NCI-H146 treated with DMSO at 0.1 percent for 48 hours (cell line): ENCODE results near the gene RORB.

Source experiments
- DNase-seq: peaks from one replicate; lab custom pipeline; 2025; ENCODE audit not compliant: unreplicated experiment; lab: John Stamatoyannopoulos, UW

Gene RORB

DNA sequence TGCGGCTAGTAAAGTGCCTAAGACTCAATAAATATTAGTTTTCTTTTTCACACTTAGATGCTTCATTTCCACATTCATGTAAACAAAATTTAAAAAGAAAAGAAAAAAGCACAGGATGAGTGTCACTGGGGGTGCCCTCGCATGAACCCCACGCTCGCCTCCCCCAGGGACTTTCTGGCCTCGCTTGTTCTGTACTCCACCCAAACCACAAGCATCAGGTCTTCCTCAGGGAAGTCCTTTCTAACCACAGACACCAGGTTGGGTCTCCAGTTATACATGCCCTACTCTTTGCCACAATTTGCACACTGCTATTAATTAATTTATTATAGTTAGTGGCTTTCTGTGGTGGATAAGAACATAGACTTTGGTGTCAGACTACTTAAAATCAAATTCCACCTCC lies 92.4 kb downstream of the RORB start:
- no peak for DNase-seq

GRCh38 chr9:74595286-74595685 lies 98.2 kb downstream of the RORB start:
- no peak for DNase-seq

GRCh38 chr9:74598874-74599273 lies 101.7 kb downstream of the RORB start:
- no peak for DNase-seq

- DNase-seq, result no peak
Measured at GRCh38 chr9:74609671-74610405, 112.7 kb downstream of the RORB start.

DNA sequence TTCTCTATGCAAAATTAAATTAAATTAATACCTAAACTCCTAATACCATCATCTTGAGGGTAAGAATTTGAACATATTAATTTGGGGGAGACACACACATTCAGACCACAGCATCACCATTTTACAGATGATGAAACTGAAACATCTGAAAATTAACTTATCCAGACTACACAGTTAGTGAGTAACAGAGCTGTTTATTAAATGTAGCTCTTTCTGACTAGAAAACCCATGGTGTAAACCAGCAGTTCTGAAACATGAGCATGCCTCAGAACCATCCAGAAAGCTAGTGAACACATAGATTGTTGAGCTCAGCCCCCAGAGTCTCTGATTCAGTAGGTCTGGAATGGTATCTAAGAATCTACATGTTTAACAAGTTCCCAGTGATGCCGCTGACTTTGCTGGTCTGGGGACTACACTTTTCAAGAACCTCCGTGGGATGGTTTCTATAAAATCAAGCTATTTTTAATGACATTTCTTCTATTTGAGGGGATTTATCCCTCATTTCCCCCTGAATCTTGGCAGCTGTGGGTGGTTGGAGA lies 113.5 kb downstream of the RORB start:
- DNase-seq, result no peak

- DNase-seq, result no peak
Measured at GRCh38 chr9:74630228-74630627, 133.1 kb downstream of the RORB start.

DNA sequence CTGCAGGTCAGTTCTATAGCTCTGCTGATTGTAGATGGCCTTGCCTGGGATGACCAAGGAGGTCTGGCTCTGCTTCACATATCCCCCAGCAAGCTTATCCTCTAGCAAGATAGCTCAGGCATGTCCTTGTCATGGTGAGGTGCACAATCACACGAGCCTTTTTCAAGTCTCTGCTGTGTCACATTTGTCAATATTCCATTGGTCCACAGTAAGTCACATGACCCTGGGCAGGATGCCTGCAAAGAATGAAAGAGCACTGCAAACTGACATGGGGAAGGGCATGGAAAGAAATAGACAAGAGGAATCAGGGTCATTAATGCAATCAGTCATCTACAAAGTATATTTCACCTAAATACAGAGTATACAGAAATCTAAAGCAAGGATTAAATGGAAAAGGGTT lies 142.0 kb downstream of the RORB start:
- DNase-seq, result no peak

DNA sequence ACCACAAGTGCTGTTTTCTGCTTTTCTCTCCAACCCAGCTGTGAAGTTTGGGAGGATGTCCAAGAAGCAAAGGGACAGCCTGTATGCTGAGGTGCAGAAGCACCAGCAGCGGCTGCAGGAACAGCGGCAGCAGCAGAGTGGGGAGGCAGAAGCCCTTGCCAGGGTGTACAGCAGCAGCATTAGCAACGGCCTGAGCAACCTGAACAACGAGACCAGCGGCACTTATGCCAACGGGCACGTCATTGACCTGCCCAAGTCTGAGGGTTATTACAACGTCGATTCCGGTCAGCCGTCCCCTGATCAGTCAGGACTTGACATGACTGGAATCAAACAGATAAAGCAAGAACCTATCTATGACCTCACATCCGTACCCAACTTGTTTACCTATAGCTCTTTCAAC lies 145.2 kb downstream of the RORB start:
- DNase-seq, result no peak

DNA sequence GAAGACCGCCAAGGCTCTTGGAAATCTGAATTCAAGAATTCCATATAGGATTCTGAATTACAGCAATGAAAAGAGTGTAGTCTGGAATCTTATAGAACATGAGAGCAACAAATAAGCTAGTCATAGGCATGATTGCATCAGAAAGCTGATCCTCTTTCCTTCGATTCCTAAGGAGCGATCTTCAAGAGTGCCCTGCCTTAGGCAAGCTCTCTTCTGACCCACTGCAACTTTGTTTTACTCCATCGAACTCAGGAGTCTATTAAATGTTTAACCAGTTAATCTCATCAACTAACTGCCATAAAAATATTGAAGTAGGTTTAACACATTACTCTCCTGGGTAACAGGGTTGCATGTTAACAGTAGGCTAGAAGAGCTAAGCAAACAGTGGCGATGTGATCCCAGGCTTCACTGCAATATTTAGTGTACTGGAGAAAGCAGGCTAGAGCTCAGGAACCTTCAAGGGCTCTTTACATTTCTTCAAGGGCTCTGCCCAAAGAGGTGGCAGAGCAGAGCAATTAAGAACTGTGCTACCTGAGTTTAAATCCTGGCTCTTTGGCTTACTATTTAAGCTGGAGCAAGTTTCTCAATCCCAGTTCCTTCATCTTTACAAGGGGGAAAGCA lies 146.3 kb downstream of the RORB start:
- no peak for DNase-seq

DNA sequence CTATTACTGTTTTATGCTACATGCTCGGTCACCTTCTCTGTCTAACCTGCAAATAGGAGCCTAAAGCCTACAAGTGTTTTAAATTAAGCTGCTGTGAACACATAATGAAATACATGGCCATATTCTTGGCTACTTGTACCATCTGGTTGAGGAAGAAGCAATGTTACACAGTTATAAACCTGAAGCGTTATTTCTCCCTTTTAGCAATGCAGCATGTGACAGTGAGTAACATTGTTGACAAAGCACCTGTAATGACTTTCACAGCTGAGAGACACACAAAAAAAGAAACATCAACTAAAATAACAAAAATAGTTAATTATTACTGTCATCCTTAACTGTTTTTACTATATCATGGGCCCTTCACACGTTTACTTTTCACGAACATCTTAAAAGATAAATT lies 146.9 kb downstream of the RORB start:
- DNase-seq, result no peak

DNA sequence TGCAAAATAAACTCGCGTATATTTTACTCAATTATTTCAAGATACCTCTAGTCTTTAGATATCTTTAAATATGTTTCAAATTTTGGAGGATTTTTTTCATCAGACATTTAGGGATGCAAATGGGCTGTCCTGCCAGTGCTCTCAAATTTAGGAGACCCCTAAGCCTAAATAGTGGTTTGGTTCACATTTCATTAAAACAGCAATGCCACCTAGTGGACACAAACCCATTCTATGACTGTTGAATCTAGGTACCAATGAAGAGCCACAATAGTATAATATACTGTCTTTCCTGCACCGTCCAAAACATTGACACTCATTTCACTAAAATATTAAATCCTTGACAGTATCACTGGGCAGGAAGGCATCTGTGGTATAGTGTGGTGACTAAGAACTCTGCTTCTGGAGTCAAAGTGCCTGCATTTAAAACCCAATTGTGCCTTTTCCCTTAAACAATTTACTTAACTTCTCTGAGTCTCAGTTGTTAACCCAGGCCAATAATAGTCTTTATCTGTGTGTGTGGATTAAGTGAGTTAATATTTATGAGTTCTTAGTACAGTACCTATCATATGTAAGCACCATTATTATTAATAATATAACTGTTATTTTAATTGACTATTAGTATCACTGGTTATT lies 148.0 kb downstream of the RORB start:
- DNase-seq, result no peak

DNA sequence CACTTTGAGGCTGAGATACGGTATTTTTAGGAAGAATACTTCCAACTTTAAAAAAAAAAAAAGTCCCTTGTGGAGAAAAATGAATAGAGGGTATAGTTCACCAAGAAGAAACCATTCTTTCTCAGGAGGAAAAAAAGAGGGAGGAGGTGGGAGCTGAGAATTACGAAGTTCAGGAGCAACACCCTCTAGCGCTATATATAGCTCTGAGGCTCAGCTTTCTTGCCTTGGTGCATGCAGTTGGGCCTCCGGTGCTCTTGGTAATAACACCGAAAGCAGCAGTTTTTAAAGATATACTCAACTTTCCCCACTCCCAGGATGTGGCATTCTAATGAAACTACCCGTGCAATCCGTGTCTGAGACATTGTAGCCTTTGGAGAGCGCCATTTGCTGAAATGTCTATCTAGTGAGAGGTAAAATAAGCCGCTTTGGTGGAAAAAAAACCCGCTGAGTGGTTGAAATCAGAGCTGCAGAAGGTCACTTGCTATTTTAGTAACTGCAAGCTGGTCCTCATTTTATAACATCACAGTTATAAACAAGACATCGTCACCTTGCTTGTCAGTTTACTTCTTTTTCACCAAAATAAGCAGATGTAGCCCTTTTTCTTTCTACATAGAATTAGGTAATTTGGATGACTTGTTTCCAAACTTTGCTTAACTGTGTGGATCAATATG lies 156.4 kb downstream of the RORB start:
- no peak for DNase-seq

GRCh38 chr9:74662674-74663073 lies 165.5 kb downstream of the RORB start:
- no peak for DNase-seq

DNA sequence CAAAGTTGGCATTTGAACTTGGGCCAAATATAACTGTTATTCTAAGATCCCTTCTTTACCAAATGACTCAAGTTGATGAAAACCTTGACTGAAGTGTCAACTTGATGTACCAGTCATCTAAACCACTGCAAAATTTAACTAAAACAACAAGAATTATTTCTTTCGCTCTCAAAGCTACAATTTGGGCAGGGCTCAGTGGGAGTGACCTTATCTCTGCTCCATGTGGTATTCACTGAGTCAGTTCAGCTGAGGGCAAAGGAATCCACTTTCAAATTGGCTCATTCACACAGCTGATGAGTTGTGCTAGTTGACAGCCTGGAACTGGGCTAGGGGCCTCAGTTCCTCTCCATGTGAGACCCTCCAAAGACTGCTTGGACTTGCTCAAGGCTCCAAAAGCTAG lies 166.3 kb downstream of the RORB start:
- DNase-seq, result no peak

DNA sequence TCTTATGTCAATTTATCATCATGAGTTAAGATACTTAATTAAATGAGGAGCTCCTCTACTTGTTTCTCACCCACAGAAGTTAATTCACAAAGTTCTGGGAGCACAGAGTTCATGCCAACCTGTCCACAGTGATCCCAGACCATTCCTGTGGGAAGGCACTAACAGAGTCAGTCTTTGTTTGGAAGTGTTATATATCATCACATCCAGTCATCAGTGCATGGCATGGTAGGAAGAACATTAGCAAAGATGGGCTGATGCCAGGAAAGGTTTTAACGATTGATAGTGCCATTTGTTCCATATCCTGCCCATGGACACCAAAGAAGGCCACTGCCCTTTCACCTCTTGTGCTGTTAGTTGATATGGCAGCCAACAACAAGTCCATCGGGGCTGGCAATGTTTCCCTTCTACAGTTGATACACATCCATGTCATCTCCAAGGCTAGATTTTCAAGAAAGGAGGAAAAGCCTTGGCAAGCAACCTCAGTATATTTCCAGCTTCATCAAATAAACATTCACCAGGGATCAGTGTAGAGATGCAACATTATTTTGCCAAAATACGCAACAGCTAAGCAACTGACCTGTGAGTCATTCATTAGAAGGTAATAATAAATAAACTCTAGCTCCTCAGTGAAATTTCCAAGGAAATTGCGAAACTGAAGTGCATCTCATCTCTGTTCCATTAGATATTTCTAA lies 169.6 kb downstream of the RORB start:
- DNase-seq, result no peak

DNA sequence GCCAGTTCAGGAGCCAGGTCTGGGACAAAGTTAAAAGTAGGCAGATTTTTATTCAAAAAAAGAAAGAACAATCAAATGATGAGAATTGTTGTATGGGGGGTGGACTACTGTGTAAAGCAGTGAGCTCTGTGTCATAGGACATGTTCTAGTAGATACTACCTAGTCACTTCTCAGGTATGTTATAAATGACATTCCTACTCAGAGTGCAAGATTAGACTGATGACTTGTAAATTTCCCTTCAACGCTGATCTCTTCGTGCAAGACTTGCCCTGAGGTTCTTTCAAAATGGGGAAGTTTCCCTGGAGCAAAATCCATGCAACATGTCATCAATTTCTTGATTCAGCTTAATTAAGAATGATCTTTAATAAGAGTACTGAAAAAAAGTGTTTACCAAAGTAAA lies 175.1 kb downstream of the RORB start:
- no peak for DNase-seq

DNA sequence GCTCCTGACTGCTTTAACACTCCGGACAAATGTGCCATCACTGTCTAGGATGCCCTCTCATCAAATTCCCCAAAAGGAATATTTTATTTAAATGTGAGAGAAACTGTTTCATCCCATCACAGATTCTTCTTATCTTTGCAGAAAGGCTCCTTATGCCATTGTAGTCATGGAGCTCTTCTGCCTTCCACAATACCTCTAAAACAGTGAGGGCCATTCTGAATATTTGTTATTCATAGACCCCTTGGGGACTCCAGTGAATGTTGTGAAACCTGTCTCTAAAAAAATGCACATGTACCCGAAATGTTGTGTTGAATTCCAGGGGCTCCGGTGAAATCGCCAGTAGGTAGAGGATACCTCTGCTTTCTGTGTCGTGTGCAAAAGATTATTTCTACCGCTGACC lies 176.9 kb downstream of the RORB start:
- DNase-seq, result no peak

GRCh38 chr9:74681906-74682305 lies 184.8 kb downstream of the RORB start:
- DNase-seq, result no peak

GRCh38 chr9:74683322-74683721 lies 186.2 kb downstream of the RORB start:
- no peak for DNase-seq

- no peak for DNase-seq
Measured at GRCh38 chr9:74691058-74691457, 193.9 kb downstream of the RORB start.

- no peak for DNase-seq
Measured at GRCh38 chr9:74696520-74696919, 199.4 kb downstream of the RORB start.
